IPS DF 4.7 (cell line): ENCODE data around the gene TSPAN7.

Experiments used
- DNase-seq: peaks from one replicate; pipeline ENCODE4 v3.0.0-alpha.2; 2013; ENCODE audit warnings: low spot score; ENCODE audit errors: extremely low read depth

TSPAN7 gene

GRCh38 chrX:38561126-38561868 lies at the start of gene TSPAN7:
Gene TSPAN7 (plus strand): TSS chrX:38561542. CDS start chrX:38561547, 5 bp downstream.
- DNase-seq, result no peak

- no peak for DNase-seq
These were observed 48.1 kb upstream of the TSPAN7 start for GRCh38 chrX:38513112-38513742.

DNA sequence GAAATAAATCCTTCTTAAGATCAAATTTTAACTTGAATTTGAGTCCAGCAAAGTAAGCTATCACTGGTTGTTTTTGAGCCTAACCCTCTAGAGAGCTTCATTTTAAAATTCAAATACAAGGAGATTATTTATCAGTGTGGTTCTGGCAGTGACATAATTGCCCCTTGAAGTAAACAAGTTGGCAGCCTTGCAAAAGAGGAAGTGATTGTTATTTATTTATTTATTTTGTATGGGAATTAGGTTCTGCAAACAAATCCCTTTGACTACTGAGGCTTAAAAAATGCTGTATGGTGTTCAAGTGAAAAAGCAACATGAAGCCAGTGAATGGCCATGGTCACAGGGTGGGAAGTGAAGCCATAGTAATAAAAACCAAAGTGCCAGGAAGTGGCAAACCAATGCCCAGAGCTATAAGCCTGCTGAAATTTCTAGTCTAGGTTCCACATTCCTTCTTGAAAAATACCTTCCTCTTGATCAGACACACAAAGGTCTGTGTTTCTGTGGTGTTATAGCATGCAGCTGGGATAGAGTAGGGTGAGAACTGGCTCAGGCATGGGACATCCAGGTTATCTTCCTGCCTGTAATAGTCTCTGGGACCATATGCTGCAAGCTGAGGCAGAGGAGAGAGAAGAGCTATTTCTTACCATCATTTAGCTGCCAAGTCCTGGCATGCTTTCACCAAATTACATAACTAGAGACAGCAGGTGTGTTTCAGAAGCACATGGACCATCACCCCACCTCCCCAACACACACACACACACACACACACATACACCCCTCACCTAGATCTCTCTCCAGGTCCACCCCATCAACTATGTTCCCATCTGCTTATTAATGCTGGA lies 47.1 kb upstream of the TSPAN7 start:
- no peak for DNase-seq

- no peak for DNase-seq
These were observed 46.1 kb upstream of the TSPAN7 start for GRCh38 chrX:38515291-38515690.

- no peak for DNase-seq
These were observed 45.1 kb upstream of the TSPAN7 start for GRCh38 chrX:38516196-38516774.

DNA sequence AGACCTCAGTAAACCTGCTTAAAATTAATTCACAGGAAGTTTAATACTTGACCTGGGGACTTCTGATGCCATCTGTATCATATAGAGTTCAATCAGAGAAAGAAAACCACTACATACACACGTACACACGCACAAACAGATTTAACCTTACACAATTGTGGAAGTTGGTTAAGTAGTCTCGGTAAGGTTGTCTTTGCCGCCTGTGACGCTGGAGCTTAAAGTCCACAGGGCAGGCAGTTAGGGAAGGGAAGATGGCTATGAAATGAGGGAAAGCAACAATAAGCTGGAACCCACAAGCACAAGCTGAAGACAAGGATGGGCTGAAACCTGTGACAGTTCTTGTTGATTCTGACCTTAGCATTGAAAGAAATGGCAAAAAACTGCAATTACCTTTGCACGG lies 41.7 kb upstream of the TSPAN7 start:
- DNase-seq, result no peak

GRCh38 chrX:38538134-38538533 lies 23.2 kb upstream of the TSPAN7 start:
- no peak for DNase-seq

DNA sequence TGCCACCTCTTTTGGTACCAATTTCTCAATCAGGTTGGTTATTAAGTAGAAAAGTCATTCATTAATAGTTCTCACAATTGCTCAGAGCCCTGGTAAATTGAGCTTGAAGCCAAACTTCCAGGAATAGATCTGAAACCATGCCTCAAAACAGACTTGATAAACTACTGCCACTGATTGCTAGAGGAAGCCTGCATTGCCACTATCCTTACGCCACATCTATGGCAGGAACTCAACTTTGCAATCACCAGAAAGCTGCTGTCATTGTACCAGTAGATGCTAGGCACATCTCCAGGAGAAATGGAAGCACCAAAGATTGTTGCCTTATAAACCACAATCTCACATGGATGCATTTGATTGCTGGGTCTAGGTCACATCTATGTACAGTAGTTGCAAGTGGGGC lies 21.6 kb upstream of the TSPAN7 start:
- DNase-seq, result no peak

DNA sequence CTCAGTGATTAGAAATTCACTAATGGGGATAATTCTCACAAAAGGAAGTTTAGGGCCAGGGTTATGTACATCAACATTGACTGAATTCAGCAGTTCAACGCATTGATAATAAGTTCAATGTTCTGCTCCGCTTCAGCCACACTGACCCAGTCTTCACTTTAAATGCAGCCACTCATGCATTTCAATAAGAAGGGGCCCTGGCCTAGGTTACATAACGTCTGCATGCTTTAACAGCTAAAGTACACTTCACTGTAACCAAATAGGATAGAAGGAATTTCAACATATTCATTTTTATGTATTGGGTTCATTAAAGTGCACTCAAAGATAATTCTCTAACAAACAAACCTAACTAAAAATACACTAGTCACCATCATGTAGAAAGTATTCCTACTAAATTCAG lies 12.8 kb upstream of the TSPAN7 start:
- DNase-seq, result no peak

- no peak for DNase-seq
These were observed 8.6 kb upstream of the TSPAN7 start for GRCh38 chrX:38552721-38553120.

GRCh38 chrX:38558686-38559085 lies 2.7 kb upstream of the TSPAN7 start:
- no peak for DNase-seq

DNA sequence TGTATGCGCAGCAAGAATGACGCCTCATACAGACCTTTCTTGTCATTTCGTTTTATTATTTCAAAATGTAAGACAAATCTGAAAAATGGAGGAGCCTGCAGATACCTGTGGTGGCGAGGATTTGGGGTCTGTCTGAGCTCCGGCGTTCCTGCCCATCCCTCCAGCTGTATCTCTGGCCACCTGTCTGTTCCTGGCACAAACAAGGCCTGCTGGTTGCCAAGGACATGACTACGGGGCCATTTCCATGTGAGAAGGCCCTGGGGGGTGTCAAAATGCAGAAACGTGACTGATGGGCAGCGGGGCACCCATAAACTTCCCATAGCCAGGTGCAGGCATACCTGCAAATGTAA lies 591 bp upstream of the TSPAN7 start:
- DNase-seq, result no peak

DNA sequence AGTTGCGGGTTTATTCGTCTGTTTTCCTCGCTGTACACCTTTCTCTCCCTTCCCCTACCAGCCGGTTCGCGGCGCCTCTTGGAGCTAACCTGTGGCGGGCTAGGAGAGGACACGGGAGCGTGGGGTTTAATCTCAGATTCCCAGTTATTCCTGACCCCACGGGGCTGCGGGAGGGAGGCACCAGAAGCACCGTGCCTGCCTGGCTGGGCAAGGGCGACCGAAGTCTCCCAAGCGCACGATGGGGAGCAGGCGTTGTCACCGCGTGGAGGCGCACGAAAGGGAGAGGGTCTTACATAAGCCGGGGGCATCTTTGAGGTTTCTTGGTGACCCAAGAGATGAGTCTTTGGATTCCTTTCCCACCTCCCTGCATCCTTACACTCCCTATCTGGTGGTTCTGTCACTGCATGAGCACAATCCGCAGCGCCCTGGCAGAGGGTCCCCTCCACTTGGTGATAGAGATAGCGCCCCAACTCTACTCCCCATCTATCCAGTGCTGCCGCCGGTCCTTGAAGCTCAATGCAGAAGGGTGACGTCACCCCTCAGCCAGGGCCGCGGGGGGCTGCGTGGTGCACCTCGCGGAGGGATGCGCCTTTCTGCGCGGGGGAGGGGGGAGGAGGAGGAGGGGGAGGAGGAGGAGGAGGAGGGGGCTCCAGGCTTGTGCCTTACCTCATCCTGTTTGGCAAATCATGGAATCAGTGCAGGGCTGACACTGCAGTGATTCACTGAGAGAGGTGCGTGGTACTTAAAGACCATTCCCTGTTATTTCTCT lies 793 bp downstream of the TSPAN7 start:
- DNase-seq, result no peak

GRCh38 chrX:38563030-38563429 lies 1.7 kb downstream of the TSPAN7 start:
- DNase-seq, result no peak

DNA sequence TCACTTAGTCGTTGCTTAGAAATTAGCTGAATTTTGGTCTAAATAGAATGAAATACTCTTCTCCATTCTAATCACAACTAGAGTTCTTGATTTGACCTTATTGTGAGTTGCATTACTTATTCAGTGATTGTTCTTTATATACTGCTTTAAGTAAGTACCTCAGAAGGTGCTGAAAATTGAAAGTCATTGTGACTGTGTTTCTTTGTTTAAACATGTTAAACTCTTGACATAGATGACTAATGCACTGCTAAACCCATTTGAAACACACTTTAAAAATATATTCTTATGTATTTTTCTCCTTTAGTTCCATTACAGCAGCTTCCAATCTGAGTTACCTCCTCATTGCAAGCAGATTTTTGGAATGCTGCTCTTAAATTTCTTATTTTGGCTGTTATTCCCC lies 9.1 kb downstream of the TSPAN7 start:
- DNase-seq, result no peak

GRCh38 chrX:38571058-38571457 lies 9.7 kb downstream of the TSPAN7 start:
- no peak for DNase-seq

DNA sequence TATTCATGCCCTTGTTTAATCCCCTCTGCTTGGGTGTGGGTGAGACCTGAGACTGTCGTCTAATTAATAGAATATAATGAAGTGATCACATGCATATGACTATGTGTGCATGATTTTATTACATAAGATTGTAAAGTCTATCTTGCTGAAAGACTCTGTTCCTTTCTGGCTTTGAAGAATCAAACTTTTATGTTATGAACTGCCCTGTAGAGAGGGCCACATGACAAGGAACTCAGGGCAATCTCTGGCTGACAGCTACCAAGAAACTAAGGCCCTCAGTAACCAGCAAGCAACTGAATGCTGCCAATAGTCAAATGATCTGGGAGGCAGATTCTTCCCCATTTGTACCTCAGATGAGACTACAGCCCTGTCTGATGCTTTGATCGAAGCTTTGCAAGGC lies 13.5 kb downstream of the TSPAN7 start:
- no peak for DNase-seq

- DNase-seq, result no peak
These were observed 14.5 kb downstream of the TSPAN7 start for GRCh38 chrX:38575888-38576287.

DNA sequence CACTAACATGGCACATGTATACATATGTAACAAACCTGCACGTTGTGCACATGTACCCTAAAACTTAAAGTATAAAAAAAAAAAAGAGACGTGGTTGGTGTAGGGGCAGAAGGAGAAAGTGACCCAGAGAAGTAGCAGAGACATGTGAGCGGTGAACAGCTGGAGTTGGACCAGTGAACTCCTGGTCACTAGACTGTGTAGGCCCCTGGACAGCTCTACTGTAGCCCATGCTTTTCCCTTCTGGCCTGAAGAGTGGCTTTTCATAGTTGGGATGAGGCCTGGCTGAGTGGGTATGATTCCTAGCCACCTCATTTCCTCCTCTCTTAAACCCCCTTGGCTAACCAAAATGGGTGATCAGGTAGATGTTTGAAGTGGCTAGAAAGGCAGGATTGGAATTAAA lies 16.4 kb downstream of the TSPAN7 start:
- no peak for DNase-seq

GRCh38 chrX:38578167-38578566 lies 16.8 kb downstream of the TSPAN7 start:
- no peak for DNase-seq

DNA sequence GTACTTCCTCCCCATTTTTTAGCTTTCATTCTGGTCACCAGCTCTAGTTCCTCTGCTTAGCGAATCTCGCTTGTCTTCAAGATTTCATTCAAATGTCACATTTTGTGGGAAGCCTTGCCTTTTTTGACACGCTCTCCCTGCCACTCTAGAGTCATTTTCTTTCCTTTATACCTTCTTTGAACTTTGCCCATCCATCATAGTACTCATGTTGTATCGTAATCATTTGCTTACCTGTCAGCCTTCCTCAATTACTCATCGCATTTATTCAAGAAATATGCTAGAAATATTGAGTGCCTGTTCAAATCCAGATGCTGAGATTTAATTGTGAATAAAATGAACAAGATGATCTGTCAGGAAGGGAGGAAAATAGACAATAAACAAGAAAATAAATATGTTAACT lies 21.8 kb downstream of the TSPAN7 start:
- DNase-seq, result no peak
